Smooth muscle cell (in vitro differentiated cells): ENCODE data around the gene ETV2. TPM values are rescaled to one million over a fixed set of nuclear protein-coding genes. Genes with fewer than 3 reads are reported as not detected.

Experiments
- DNase-seq: peaks from one replicate; lab custom pipeline; 2025; ENCODE audit not compliant: unreplicated experiment; lab: John Stamatoyannopoulos, UW
- H2AFZ ChIP-seq: fragments of 200-600 bp; sonication (generic); 2 replicates; pipeline ENCODE4 v1.6.0; 2016; ENCODE audit warnings: antibody characterized with exemption, low read depth, mild to moderate bottlenecking
- H3F3A ChIP-seq: fragments of 200-600 bp; sonication (generic); 2 replicates; pipeline ENCODE4 v1.6.0; 2017; ENCODE audit warnings: antibody characterized with exemption, low read depth
- H3K27ac ChIP-seq: fragments of 200-600 bp; sonication (generic); 2 replicates; pipeline ENCODE4 v1.5.1; 2016; ENCODE audit warnings: low read depth, mild to moderate bottlenecking
- H3K27me3 ChIP-seq: fragments of 200-600 bp; sonication (generic); 2 replicates; pipeline ENCODE4 v1.6.1; 2016; ENCODE audit warnings: low read depth, mild to moderate bottlenecking
- H3K36me3 ChIP-seq: fragments of 200-600 bp; sonication (generic); 2 replicates; pipeline ENCODE4 v1.5.1; 2016; ENCODE audit warnings: low read depth
- H3K4me1 ChIP-seq: fragments of 200-600 bp; sonication (generic); 2 replicates; pipeline ENCODE4 v1.5.1; 2016; ENCODE audit warnings: low read depth
- H3K4me2 ChIP-seq: fragments of 200-600 bp; sonication (generic); 2 replicates; pipeline ENCODE4 v1.6.0; 2016; ENCODE audit warnings: mild to moderate bottlenecking
- H3K4me3 ChIP-seq: fragments of 200-600 bp; sonication (generic); 2 replicates; pipeline ENCODE4 v1.5.1; 2016; ENCODE audit warnings: mild to moderate bottlenecking
- H3K79me2 ChIP-seq: fragments of 200-600 bp; sonication (generic); 2 replicates; pipeline ENCODE4 v1.6.0; 2016; ENCODE audit warnings: low read depth, mild to moderate bottlenecking
- H3K9ac ChIP-seq: fragments of 200-600 bp; sonication (generic); 2 replicates; pipeline ENCODE4 v1.6.0; 2016; ENCODE audit warnings: low read depth
- H3K9me3 ChIP-seq: fragments of 200-600 bp; sonication (generic); replicated peaks from 2 replicates; pipeline ENCODE4 v1.5.1; 2016; ENCODE audit warnings: low read depth
- H4K20me1 ChIP-seq: fragments of 200-600 bp; sonication (generic); 2 replicates; pipeline ENCODE4 v1.6.0; 2016; ENCODE audit warnings: low read depth
- WGBS: methylation state at CpG from one replicate; pipeline ENCODE4 v1.1.7; 2016; ENCODE audit warnings: low lambda C conversion rate; 5-methylcytosine and 5-hydroxymethylcytosine counted together
- polyA plus RNA-seq: library from polyadenylated mRNA; unstranded; fragments of >200 nt; fragmentation: Nextera tagmentation; extraction: Ambion mirVana; gene quantifications from 2 replicates; pipeline ENCODE4 v1.2.1, GENCODE V29; 2016
- total RNA-seq: library from RNA; depleted of rRNA; stranded (reverse); fragments of >200 nt; gene quantifications from 2 replicates; pipeline ENCODE4 v1.2.3, GENCODE V29; 2014
- TF ChIP-seq, protein P1 (sequence below): fragments of 200-600 bp; sonication (generic); IDR thresholded peaks from 2 replicates; pipeline ENCODE4 v1.5.1; 2017; ENCODE audit warnings: borderline replicate concordance, mild to moderate bottlenecking, antibody characterized with exemption; ENCODE audit not compliant: insufficient read depth, poor library complexity, severe bottlenecking

ETV2 gene
- total and polyA plus RNA-seq, 2 experiments from 2014 or later = 2.9 TPM; not detected in 1

DNA sequence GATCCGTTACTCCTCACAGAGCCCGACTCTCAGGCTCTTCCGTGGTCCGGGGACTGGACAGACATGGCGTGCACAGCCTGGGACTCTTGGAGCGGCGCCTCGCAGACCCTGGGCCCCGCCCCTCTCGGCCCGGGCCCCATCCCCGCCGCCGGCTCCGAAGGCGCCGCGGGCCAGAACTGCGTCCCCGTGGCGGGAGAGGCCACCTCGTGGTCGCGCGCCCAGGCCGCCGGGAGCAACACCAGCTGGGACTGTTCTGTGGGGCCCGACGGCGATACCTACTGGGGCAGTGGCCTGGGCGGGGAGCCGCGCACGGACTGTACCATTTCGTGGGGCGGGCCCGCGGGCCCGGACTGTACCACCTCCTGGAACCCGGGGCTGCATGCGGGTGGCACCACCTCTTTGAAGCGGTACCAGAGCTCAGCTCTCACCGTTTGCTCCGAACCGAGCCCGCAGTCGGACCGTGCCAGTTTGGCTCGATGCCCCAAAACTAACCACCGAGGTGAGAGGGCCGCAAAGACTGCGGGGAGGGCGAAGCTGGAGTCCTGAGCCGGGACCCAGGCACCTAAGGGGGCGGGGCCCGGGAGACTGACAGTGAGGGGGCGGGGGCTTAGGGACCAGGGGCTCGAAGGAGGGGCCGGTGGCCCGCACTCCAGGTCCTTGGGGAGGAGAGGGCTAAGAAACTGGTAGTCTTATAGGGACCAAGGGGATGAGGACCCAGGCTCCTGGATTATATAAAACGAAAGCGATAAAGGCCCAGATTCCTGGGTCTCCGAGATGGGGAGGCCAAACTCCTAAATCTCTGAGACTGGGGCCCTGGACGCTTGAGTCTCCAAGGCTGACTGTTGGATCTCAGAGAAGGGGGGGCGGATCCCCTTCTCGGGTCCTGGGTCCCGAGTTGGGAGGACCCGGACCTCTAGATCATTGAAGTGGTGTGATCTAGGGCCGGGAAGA, 2.0 kb downstream of the ETV2 start:
- Histone ChIP-seq H3K4me1 (peaks cover 13% of the 10 kb centered on the region), H3K4me3 (peak overlapping the region; percentile 61), H3K36me3 (no peaks in the 10 kb centered on the region), H3F3A (peaks cover 21% of the 10 kb centered on the region), H3K9ac (peak overlapping the region; percentile 26), H3K79me2 (peaks cover 4% of the 10 kb centered on the region), H4K20me1 (no peaks in the 10 kb centered on the region), H2AFZ (peak overlapping the region; percentile 80), H3K9me3 (no peaks in the 10 kb centered on the region), H3K4me2 (peak overlapping the region; percentile 91), H3K27ac (peak overlapping the region; percentile 86), H3K27me3 (no peaks in the 10 kb centered on the region)
- under 1% methylated on average over 58 of the region's 69 CpGs for WGBS
- DNase-seq = peak; percentile 86
- TF ChIP-seq, protein P1, sequence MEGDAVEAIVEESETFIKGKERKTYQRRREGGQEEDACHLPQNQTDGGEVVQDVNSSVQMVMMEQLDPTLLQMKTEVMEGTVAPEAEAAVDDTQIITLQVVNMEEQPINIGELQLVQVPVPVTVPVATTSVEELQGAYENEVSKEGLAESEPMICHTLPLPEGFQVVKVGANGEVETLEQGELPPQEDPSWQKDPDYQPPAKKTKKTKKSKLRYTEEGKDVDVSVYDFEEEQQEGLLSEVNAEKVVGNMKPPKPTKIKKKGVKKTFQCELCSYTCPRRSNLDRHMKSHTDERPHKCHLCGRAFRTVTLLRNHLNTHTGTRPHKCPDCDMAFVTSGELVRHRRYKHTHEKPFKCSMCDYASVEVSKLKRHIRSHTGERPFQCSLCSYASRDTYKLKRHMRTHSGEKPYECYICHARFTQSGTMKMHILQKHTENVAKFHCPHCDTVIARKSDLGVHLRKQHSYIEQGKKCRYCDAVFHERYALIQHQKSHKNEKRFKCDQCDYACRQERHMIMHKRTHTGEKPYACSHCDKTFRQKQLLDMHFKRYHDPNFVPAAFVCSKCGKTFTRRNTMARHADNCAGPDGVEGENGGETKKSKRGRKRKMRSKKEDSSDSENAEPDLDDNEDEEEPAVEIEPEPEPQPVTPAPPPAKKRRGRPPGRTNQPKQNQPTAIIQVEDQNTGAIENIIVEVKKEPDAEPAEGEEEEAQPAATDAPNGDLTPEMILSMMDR = no peak

DNA sequence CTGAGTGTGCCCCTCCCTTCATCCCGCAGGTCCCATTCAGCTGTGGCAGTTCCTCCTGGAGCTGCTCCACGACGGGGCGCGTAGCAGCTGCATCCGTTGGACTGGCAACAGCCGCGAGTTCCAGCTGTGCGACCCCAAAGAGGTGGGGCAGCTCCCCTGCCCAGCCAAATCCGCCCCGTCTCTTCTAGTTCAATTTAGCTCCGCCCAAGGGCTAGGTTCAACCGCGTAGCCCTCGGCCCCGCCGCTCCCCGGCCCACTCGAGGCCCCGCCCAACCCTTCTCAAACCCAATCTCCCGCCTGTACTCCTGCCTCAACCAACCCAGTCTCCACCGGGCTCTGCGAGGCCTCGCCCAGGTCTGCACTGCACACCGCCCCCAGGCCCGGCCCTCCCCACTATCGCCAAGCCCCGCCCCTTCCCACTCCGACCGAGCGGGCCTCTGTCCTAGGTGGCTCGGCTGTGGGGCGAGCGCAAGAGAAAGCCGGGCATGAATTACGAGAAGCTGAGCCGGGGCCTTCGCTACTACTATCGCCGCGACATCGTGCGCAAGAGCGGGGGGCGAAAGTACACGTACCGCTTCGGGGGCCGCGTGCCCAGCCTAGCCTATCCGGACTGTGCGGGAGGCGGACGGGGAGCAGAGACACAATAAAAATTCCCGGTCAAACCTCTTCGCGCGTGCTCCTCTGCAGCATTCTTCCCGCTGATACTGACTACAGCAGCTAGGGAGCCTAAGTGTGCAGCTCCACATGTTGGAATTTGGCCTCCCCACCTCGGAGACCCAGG, 2.9 kb downstream of the ETV2 start:
- peak; percentile 82 for DNase-seq
- H3K9me3 ChIP-seq = no peaks in the 10 kb centered on the region
- WGBS = 2% methylated on average over 60 of the region's 60 CpGs
- no peaks in the 10 kb centered on the region for H3K36me3 ChIP-seq
- H3K4me1 ChIP-seq = peaks cover 18% of the 10 kb centered on the region
- H3K4me3 ChIP-seq = peak overlapping the region; percentile 61
- peak overlapping the region; percentile 26 for H3K9ac ChIP-seq
- peak overlapping the region; percentile 91 for H3K4me2 ChIP-seq
- peaks cover 21% of the 10 kb centered on the region for H3F3A ChIP-seq
- peaks cover 12% of the 10 kb centered on the region for H3K79me2 ChIP-seq
- peaks cover 4% of the 10 kb centered on the region for H4K20me1 ChIP-seq
- H2AFZ ChIP-seq = peak overlapping the region; percentile 80
- H3K27ac ChIP-seq = peak overlapping the region; percentile 86
- H3K27me3 ChIP-seq = no peaks in the 10 kb centered on the region
- TF ChIP-seq, protein P1 = no peak

DNA sequence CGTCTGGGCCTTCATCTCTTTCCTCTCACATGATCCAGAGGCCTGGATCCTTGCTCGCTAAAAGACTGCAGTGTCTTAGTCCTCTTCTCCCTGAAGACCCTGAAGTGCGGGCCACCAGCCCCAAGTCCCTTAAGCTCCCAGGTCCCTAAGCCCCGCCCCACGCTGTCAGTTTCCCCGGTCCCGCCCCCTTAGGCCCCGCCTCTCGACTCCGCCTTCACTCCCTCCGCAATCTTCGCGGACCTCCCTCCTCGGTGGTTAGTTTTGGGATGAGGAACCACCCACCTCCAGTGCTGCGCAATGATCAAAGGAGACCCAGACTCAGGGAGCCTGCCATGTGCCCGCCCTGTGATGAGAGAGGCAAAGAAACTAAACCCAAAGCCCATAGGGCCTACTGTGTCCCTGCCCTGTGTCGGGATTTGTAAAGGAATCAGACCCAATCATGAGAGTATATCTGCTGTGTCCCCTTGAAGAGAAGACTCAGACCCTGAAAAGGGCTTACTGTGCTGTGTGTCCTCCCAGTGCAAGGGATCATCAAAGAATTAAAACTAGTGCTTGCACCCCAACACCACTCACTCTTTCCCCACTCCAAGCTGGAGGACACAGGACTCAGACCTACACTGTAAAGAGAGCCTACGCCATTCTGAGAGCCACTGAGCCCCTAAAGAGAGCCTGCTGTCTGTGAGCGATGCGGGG, 3.6 kb downstream of the ETV2 start:
- TF ChIP-seq, protein P1 = no peak
- 15% methylated on average over 20 of the region's 20 CpGs for WGBS
- H3F3A ChIP-seq = peaks cover 16% of the 10 kb centered on the region
- H2AFZ ChIP-seq = peak overlapping the region; percentile 48
- no peaks in the 10 kb centered on the region for H3K36me3 ChIP-seq
- H3K27me3 ChIP-seq = no peaks in the 10 kb centered on the region
- H3K9me3 ChIP-seq = no peaks in the 10 kb centered on the region
- peaks cover 12% of the 10 kb centered on the region for H4K20me1 ChIP-seq
- peaks cover 18% of the 10 kb centered on the region for H3K4me1 ChIP-seq
- peak; percentile 52 for DNase-seq
- H3K9ac ChIP-seq = no peak overlapping the region
- peak overlapping the region; percentile 91 for H3K4me2 ChIP-seq
- peaks cover 20% of the 10 kb centered on the region for H3K79me2 ChIP-seq
- no peak overlapping the region for H3K27ac ChIP-seq
- H3K4me3 ChIP-seq = peak overlapping the region; percentile 61
